DND-41 (cell line): Measurements from ENCODE around the gene GRIK4.

Experiments
- ATAC-seq: fragments of 200-7000 bp; cut with Tn5 transposase; 3 replicates; pipeline ENCODE4 v1.9.1; 2021; ENCODE audit warnings: low read depth; ENCODE audit not compliant: insufficient read depth
- DNase-seq: peaks from one replicate; pipeline ENCODE4 v3.0.0-alpha.2; 2020
- H2AFZ ChIP-seq: 2 replicates; pipeline ENCODE4 v1.6.0; 2012; ENCODE audit warnings: low read depth, low read length
- H3K27ac ChIP-seq: 2 replicates; pipeline ENCODE4 v1.5.1; 2012; ENCODE audit warnings: low read length, inconsistent platforms
- H3K27me3 ChIP-seq: fragments of 200-600 bp; sonication (generic); 2 replicates; pipeline ENCODE4 v1.6.0; 2012; ENCODE audit warnings: low read length, mild to moderate bottlenecking, inconsistent platforms; ENCODE audit not compliant: insufficient read depth, poor library complexity
- H3K36me3 ChIP-seq: 2 replicates; pipeline ENCODE4 v1.5.1; 2012; ENCODE audit warnings: low read length, inconsistent platforms; ENCODE audit not compliant: insufficient read depth
- H3K4me1 ChIP-seq: 2 replicates; pipeline ENCODE4 v1.5.1; 2012; ENCODE audit warnings: mild to moderate bottlenecking, low read length; ENCODE audit not compliant: insufficient read depth
- H3K4me2 ChIP-seq: 2 replicates; pipeline ENCODE4 v1.6.0; 2012; ENCODE audit warnings: mild to moderate bottlenecking, moderate library complexity, low read length, inconsistent platforms; ENCODE audit not compliant: insufficient read depth
- H3K4me3 ChIP-seq, 2 experiments: fragments of 200-600 bp in 1 of 2; shearing (Covaris generic) in 1 of 2; 2 replicates each; pipeline ENCODE4 v1.5.1; 2012 to 2016; ENCODE audit warnings: inconsistent platforms in 2 of 2, low read length in 2 of 2, mild to moderate bottlenecking in 2 of 2, low read depth in 1 of 2, moderate library complexity in 1 of 2
- H3K79me2 ChIP-seq: 2 replicates; pipeline ENCODE4 v1.6.0; 2012; ENCODE audit warnings: low read length, inconsistent platforms; ENCODE audit not compliant: insufficient read depth
- H3K9ac ChIP-seq: 2 replicates; pipeline ENCODE4 v1.6.0; 2012; ENCODE audit warnings: low read depth, mild to moderate bottlenecking, inconsistent platforms, low read length, moderate library complexity
- H3K9me3 ChIP-seq: 2 replicates; pipeline ENCODE4 v1.5.1; 2012; ENCODE audit warnings: low read length, moderate library complexity, mild to moderate bottlenecking, inconsistent platforms; ENCODE audit not compliant: insufficient read depth, severe bottlenecking
- H4K20me1 ChIP-seq: 2 replicates; pipeline ENCODE4 v1.6.0; 2012; ENCODE audit warnings: low read length; ENCODE audit not compliant: insufficient read depth
- EZH2 ChIP-seq: IDR thresholded peaks from 3 replicates; pipeline ENCODE4 v1.6.1; 2012; ENCODE audit warnings: borderline replicate concordance, low read depth, mild to moderate bottlenecking, moderate library complexity, low read length, inconsistent platforms; ENCODE audit not compliant: severe bottlenecking
- TF ChIP-seq, protein P1 (sequence below): IDR thresholded peaks from 2 replicates; pipeline ENCODE4 v1.5.1; 2012; ENCODE audit warnings: borderline replicate concordance, low read length, moderate library complexity, mild to moderate bottlenecking; ENCODE audit not compliant: poor library complexity, severe bottlenecking; ENCODE audit errors: extremely low read depth

The GRIK4 gene

DNA sequence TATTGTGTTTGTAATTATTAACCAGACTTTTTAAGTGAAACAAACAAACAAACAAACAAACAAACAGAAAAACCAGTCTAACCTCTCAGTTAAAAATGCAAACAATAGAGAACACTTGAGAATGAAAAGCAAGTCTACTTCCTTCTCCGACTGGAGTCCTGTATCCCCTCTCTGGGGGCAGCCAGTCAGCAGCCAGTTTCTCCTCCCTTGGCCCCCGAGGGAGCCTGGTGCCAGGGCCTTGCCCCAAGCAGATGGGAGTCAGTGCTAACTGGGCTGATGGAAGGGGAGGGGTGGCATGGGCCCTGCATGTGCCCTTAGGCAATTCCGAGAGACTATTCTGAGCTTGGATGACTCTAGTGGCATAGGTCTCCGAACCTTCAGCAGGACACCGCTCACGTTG is 137.2 kb downstream of the GRIK4 start:
- Histone ChIP-seq H3K79me2 (no peaks in the 10 kb centered on the region), H3K9ac (no peak overlapping the region), H2AFZ (no peak overlapping the region), H3K4me1 (no peaks in the 10 kb centered on the region), H4K20me1 (peaks cover 6% of the 10 kb centered on the region; the same call in 1 of the 2 replicates), H3K27me3 (peaks cover 23% of the 10 kb centered on the region), H3K4me3 (no peak overlapping the region), H3K4me2 (no peak overlapping the region), H3K27ac (no peak overlapping the region), H3K36me3 (no peaks in the 10 kb centered on the region), H3K9me3 (no peaks in the 10 kb centered on the region)
- DNase-seq (no peak), ATAC-seq (no peak)
- no peak for TF ChIP-seq EZH2
- TF ChIP-seq, protein P1, sequence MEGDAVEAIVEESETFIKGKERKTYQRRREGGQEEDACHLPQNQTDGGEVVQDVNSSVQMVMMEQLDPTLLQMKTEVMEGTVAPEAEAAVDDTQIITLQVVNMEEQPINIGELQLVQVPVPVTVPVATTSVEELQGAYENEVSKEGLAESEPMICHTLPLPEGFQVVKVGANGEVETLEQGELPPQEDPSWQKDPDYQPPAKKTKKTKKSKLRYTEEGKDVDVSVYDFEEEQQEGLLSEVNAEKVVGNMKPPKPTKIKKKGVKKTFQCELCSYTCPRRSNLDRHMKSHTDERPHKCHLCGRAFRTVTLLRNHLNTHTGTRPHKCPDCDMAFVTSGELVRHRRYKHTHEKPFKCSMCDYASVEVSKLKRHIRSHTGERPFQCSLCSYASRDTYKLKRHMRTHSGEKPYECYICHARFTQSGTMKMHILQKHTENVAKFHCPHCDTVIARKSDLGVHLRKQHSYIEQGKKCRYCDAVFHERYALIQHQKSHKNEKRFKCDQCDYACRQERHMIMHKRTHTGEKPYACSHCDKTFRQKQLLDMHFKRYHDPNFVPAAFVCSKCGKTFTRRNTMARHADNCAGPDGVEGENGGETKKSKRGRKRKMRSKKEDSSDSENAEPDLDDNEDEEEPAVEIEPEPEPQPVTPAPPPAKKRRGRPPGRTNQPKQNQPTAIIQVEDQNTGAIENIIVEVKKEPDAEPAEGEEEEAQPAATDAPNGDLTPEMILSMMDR, result no peak

DNA sequence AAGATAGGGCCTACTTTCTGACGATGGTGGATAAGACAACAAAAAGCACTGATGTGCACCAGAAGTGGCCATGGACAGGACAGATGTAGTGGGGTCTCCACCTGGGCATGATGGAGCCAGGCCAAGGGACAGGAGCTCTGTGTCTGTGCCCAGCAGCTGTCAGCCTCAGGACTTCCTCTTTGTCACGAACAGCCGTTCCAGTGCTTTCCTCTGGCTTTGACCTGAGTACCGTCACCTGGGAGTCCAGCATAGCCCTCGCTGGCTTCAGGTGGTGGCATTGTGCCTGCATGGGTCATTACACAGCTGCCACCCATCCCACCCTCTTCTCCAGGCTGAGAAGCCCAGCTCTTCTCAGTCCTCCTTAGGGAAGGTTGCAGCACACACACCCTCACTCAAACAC is 137.8 kb downstream of the GRIK4 start:
- DNase-seq (no peak), ATAC-seq (no peak)
- no peak overlapping the region for H2AFZ ChIP-seq
- H3K79me2 ChIP-seq, result no peaks in the 10 kb centered on the region
- H3K27me3 ChIP-seq, result peaks cover 19% of the 10 kb centered on the region
- no peak overlapping the region for H3K4me3 ChIP-seq
- no peak overlapping the region for H3K9ac ChIP-seq
- no peak for TF ChIP-seq EZH2
- TF ChIP-seq, protein P1, result no peak
- H3K4me1 ChIP-seq, result no peaks in the 10 kb centered on the region
- peaks cover 6% of the 10 kb centered on the region; the same call in 1 of the 2 replicates for H4K20me1 ChIP-seq
- no peak overlapping the region for H3K4me2 ChIP-seq
- H3K9me3 ChIP-seq, result no peaks in the 10 kb centered on the region
- H3K36me3 ChIP-seq, result no peaks in the 10 kb centered on the region
- H3K27ac ChIP-seq, result no peak overlapping the region

DNA sequence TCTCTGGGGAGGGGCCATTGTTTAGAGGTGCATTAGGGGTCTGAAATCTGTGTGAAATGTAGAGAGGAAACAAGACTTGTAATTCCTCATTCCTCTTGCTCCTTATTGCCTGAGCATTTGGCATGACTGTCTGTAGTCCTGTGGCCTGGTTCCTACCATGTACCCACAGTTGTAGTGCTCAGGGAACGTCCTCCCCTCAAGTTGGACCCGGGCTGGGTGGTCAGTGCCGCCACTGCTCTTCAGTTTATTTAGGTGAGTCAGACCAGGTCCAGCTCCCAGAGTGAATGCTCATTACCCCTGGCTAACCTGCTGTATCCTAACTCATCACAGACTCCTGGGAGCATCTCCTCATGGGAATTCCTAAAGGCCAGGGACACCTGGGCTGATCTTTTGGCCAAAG is 139.8 kb downstream of the GRIK4 start:
- H3K9ac ChIP-seq, result no peak overlapping the region
- H2AFZ ChIP-seq, result no peak overlapping the region
- H3K4me3 ChIP-seq, result no peak overlapping the region
- ATAC-seq (no peak), DNase-seq (no peak)
- H3K4me2 ChIP-seq, result no peak overlapping the region
- no peak overlapping the region for H3K27ac ChIP-seq
- no peaks in the 10 kb centered on the region for H3K9me3 ChIP-seq
- no peak for TF ChIP-seq EZH2
- TF ChIP-seq, protein P1, result no peak
- H3K27me3 ChIP-seq, result peaks cover 4% of the 10 kb centered on the region
- H3K4me1 ChIP-seq, result no peaks in the 10 kb centered on the region
- no peaks in the 10 kb centered on the region for H3K36me3 ChIP-seq
- no peaks in the 10 kb centered on the region for H3K79me2 ChIP-seq
- no peaks in the 10 kb centered on the region for H4K20me1 ChIP-seq

DNA sequence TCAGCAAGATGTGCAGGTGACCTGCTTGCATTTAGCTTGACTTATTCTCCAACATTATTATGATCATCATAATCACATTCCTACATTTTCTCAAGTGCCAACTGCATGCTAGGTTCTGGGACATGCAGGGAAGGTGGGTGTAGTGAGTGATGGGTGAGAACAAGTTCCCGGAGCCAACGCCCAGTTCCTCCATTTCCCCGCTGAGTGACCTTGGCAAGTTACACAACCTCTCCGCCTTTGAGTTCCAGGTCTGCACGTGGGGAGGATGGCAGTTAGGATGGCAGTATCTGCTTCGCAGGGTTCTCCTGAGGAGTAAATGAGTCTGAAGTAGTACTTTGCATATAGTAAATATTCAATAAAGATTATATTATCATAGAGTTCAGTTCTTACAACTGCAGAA is 140.3 kb downstream of the GRIK4 start:
- H3K36me3 ChIP-seq, result no peaks in the 10 kb centered on the region
- H3K9ac ChIP-seq, result no peak overlapping the region
- H3K27ac ChIP-seq, result no peak overlapping the region
- no peak overlapping the region for H2AFZ ChIP-seq
- H3K79me2 ChIP-seq, result no peaks in the 10 kb centered on the region
- H3K4me2 ChIP-seq, result no peak overlapping the region
- H3K9me3 ChIP-seq, result no peaks in the 10 kb centered on the region
- DNase-seq, result no peak
- no peak overlapping the region for H3K4me3 ChIP-seq
- peaks cover under 1% of the 10 kb centered on the region for H3K27me3 ChIP-seq
- no peaks in the 10 kb centered on the region for H4K20me1 ChIP-seq
- TF ChIP-seq EZH2, result no peak
- TF ChIP-seq, protein P1, result no peak
- H3K4me1 ChIP-seq, result no peaks in the 10 kb centered on the region
- no peak for ATAC-seq
